Loucy (cell line): Measurements from ENCODE around the gene TBX1.

Experiments
- CTCF ChIP-seq: fragments of 200-600 bp; sonication (generic); conservative IDR thresholded peaks from 2 replicates; pipeline ENCODE4 v1.5.1; 2014; ENCODE audit warnings: mild to moderate bottlenecking, antibody characterized with exemption, low read length
- EZH2phosphoT487 ChIP-seq: fragments of 200-600 bp; IDR thresholded peaks from 2 replicates; pipeline ENCODE4 v1.6.1; 2018; ENCODE audit warnings: antibody characterized with exemption, mild to moderate bottlenecking, moderate library complexity, borderline replicate concordance

GRCh38 chr22:19812910-19813309 is 52.3 kb downstream of the TBX1 start:
- TF ChIP-seq CTCF (no peak), EZH2phosphoT487 (no peak)
